Measurements from ENCODE around the gene SNUPN. TPM values are rescaled to one million over a fixed set of nuclear protein-coding genes. Genes with fewer than 3 reads are reported as not detected.
"Not testable (repeated sequence)": the region's sequence is repeated elsewhere in the genome, so short reads cannot be mapped to it uniquely, and the experiment has no call there.

SNUPN gene
- total and polyA plus RNA-seq, 10 of the 15 experiments (the other 5 are each of a cell fraction or from before 2014, with no cell fraction given) = 19.0 to 50.3 (median 32.5) TPM

DNA sequence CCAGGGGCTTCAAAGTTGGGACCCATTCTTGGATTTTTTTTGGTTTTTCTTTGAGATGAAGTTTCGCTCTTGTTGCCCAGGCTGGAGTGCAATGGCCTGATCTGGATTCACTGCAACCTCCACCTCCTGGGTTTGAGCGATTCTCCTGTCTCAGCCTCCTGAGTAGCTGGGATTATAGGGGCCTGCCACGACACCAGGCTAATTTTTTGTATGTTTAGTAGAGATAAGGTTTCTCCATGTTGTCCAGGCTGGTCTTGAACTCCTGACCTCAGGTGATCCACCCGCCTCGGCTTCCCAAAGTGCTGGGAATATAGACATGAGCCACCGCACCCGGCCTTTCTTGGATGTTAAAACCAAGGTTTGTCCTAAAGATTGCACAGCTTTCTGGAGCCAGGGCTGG lies 8.4 kb upstream of the SNUPN start:
- BruUV-seq (replicated peaks); H3K9me3 ChIP-seq (replicated peaks; ENCODE audit: control insufficient read depth, insufficient read depth, low read length); intact Hi-C loops (cut with micrococcal nuclease; ENCODE audit: unreplicated experiment); H3K27me3 ChIP-seq (replicated peaks in 1 of 2; ENCODE audit: control insufficient read depth in 2 of 2, insufficient read depth in 2 of 2, low read length in 1 of 2); in situ Hi-C loops (cut with MboI); SMC1A ChIA-PET (ENCODE audit: uncharacterized antibody, unreplicated experiment); CTCF ChIA-PET; ATAC-seq; H3K27ac ChIP-seq (ENCODE audit: control insufficient read depth, insufficient read depth); RAD21 ChIA-PET (ENCODE audit: unreplicated experiment); H3K4me3 ChIP-seq; DNase-seq (ENCODE audit: low read depth, low spot score); H3K36me3 ChIP-seq (ENCODE audit: control insufficient read depth in 2 of 2, insufficient read depth in 2 of 2, low read length in 1 of 2); H3K9ac ChIP-seq (ENCODE audit: control insufficient read depth, insufficient read depth, low read length); H3K4me2 ChIP-seq (ENCODE audit: control insufficient read depth, insufficient read depth); H4K20me1 ChIP-seq (ENCODE audit: control insufficient read depth, insufficient read depth); FAIRE-seq; H3K4me1 ChIP-seq (ENCODE audit: control insufficient read depth, insufficient read depth, low read length); H2AFZ ChIP-seq (ENCODE audit: control insufficient read depth, low read depth, low read length): not testable (repeated sequence)
- POLR2A ChIA-PET = interaction anchor here (2.0 kb wide), 1 partner anchor 179 kb away, joined by 6 read pairs; no protein-coding TSS in a partner anchor
- WGBS (ENCODE audit: insufficient coverage, insufficient replicate concordance, low lambda C conversion rate, missing lambda C conversion rate) = 88% methylated on average over 7 of the region's 7 CpGs
- peaks cover 21% of the 10 kb centered on the region for H3K79me2 ChIP-seq (ENCODE audit: control insufficient read depth, insufficient read depth, low read length)

- no TSS peak for BruUV-seq (replicated peaks)
- Histone ChIP-seq H2AFZ (ENCODE audit: control insufficient read depth, low read depth, low read length) (no peak overlapping the region), H3K27ac (ENCODE audit: control insufficient read depth, insufficient read depth) (no peak overlapping the region), H3K27me3 (replicated peaks in 1 of 2; ENCODE audit: control insufficient read depth in 2 of 2, insufficient read depth in 2 of 2, low read length in 1 of 2) (no peaks in the 10 kb centered on the region), H3K9ac (ENCODE audit: control insufficient read depth, insufficient read depth, low read length) (no peak overlapping the region), H3K4me1 (ENCODE audit: control insufficient read depth, insufficient read depth, low read length) (no peaks in the 10 kb centered on the region), H3K4me3 (no peak overlapping the region), H3K36me3 (ENCODE audit: control insufficient read depth in 2 of 2, insufficient read depth in 2 of 2, low read length in 1 of 2) (no peaks in the 10 kb centered on the region), H4K20me1 (ENCODE audit: control insufficient read depth, insufficient read depth) (no peaks in the 10 kb centered on the region), H3K79me2 (ENCODE audit: control insufficient read depth, insufficient read depth, low read length) (peaks cover under 1% of the 10 kb centered on the region), H3K4me2 (ENCODE audit: control insufficient read depth, insufficient read depth) (no peak overlapping the region), H3K9me3 (replicated peaks; ENCODE audit: control insufficient read depth, insufficient read depth, low read length) (no peaks in the 10 kb centered on the region)
- FAIRE-seq (no peak), ATAC-seq (no peak; the same call in 2 of the 3 replicates), DNase-seq (ENCODE audit: low read depth, low spot score) (no peak)
- ChIA-PET RAD21 (ENCODE audit: unreplicated experiment) (interaction anchor here (0.8 to 2.0 kb wide), 2 partner anchors 10 to 264 kb away, joined by 3 to 5 read pairs; partner anchors contain the start of gene MAN2C1), POLR2A (no interaction called here), CTCF (interaction anchor here (0.6 to 1.4 kb wide), 2 partner anchors 8 to 264 kb away, joined by 3 read pairs; partner anchors contain the start of gene IMP3), SMC1A (ENCODE audit: uncharacterized antibody, unreplicated experiment) (no interaction called here)
- intact Hi-C loops (cut with micrococcal nuclease; ENCODE audit: unreplicated experiment) = no loop called here
- in situ Hi-C loops (cut with MboI) = no loop called here
- TF ChIP-seq EZH2 (IDR thresholded peaks at IDR 0.05; ENCODE audit: borderline replicate concordance, control insufficient read depth, low read depth, low read length) (no peak), ZZZ3 (IDR thresholded peaks at IDR 0.05; ENCODE audit: control insufficient read depth, insufficient read length, low read depth) (no peak), PBX3 (IDR thresholded peaks at IDR 0.05; ENCODE audit: insufficient replicate concordance, low read depth, low read length) (no peak), ZNF217 (IDR thresholded peaks at IDR 0.05) (no peak), PRDM15 (CRISPR knock-in tag; IDR thresholded peaks at IDR 0.05) (no peak), MTA3 (IDR thresholded peaks at IDR 0.05; ENCODE audit: borderline replicate concordance, low read length) (no peak), NFYB (IDR thresholded peaks at IDR 0.05; ENCODE audit: insufficient read depth, low read depth, low read length) (no peak), ZBED1 (IDR thresholded peaks at IDR 0.05; ENCODE audit: borderline replicate concordance) (no peak), MEF2B (IDR thresholded peaks at IDR 0.05; ENCODE audit: partially characterized antibody, poor library complexity, severe bottlenecking) (no peak), HDAC6 (IDR thresholded peaks at IDR 0.05; ENCODE audit: unreplicated experiment) (no peak)
- TF ChIP-seq, protein P1, sequence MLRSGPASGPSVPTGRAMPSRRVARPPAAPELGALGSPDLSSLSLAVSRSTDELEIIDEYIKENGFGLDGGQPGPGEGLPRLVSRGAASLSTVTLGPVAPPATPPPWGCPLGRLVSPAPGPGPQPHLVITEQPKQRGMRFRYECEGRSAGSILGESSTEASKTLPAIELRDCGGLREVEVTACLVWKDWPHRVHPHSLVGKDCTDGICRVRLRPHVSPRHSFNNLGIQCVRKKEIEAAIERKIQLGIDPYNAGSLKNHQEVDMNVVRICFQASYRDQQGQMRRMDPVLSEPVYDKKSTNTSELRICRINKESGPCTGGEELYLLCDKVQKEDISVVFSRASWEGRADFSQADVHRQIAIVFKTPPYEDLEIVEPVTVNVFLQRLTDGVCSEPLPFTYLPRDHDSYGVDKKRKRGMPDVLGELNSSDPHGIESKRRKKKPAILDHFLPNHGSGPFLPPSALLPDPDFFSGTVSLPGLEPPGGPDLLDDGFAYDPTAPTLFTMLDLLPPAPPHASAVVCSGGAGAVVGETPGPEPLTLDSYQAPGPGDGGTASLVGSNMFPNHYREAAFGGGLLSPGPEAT (IDR thresholded peaks at IDR 0.05; ENCODE audit: low read depth) = no peak
These were observed 6.4 kb upstream of the SNUPN start for GRCh38 chr15:75631935-75632334.
